ENCODE data around the gene VAV3. TPM values are rescaled to one million over a fixed set of nuclear protein-coding genes. Genes with fewer than 3 reads are reported as not detected.

Gene VAV3
- total and polyA plus RNA-seq, 9 of the 15 experiments (the other 6 are each of a cell fraction or from before 2014, with no cell fraction given) = not detected

DNA sequence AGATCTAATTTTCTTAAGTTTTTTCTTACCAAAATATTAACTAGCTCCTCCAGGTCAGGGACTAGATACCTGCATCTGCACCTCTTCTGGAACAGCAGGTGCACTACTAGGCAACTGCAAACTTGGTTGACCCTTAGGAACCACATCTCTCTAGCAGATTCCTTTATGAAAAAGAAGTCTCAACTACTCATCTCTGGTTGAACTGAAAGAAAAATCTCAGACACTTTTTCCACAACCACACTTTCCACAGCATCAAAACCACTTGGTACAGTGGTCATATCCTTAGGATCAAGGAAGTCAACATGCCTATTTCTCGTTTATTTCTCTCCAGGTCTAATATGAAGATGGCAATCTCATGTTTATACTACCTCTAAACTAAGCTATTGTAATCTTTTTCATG, 52.3 kb downstream of the VAV3 start (continued):
- TF ChIP-seq SP1 (CRISPR knock-in tag; IDR thresholded peaks at IDR 0.05) = no peak
- TF ChIP-seq, protein P1, sequence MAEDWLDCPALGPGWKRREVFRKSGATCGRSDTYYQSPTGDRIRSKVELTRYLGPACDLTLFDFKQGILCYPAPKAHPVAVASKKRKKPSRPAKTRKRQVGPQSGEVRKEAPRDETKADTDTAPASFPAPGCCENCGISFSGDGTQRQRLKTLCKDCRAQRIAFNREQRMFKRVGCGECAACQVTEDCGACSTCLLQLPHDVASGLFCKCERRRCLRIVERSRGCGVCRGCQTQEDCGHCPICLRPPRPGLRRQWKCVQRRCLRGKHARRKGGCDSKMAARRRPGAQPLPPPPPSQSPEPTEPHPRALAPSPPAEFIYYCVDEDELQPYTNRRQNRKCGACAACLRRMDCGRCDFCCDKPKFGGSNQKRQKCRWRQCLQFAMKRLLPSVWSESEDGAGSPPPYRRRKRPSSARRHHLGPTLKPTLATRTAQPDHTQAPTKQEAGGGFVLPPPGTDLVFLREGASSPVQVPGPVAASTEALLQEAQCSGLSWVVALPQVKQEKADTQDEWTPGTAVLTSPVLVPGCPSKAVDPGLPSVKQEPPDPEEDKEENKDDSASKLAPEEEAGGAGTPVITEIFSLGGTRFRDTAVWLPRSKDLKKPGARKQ (CRISPR knock-in tag; IDR thresholded peaks at IDR 0.05) = no peak

DNA sequence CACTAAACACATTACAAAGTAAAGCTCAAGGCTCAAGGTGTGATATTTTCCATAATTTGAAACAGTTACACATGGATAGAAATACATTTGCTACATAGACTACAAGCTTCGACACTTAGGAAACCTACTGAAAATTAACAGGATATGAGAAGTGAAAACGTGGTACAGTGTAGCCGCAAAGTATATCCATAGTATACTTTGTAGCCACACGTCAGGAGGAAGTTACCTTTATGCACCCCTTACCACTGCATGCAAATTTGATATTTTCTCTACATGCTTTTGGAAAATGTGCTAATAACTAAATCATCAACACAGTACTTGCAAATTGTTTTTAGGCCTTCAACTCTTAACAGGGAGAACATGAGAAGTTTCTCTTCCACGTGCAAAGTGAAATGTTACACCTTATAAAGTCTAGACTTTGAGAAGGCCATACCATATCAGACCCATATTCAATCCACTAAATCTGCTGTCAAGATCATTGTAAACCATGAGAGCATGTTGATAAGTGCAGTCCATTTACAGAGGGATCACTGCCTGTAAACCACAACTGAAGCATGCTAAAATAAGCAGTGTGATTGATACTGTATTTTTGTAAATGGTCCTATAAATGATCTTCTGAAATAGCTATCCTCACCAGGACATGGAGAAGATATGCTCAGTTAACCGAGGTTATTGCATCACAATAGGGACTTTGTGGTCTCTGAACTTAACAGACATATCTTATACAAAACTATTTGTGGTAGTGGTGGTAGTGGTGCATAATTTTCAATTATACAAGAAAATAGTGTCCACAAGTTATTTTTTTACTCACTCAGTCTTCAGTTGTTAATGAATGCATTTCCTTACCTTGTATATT, 64.7 kb downstream of the VAV3 start:
- H3K4me3 ChIP-seq = no peak overlapping the region
- ChIA-PET CTCF (ENCODE audit: low intra/inter-chr PET ratio) (no interaction called here), POLR2A (interaction anchor here (1.1 kb wide), 1 partner anchor 10 kb away, joined by 3 read pairs; no protein-coding TSS in a partner anchor)

More for the DNA sequence above, 64.7 kb downstream of the VAV3 start:
- intact Hi-C loops (cut with micrococcal nuclease) (no loop called here), in situ Hi-C loops (cut with MboI) (no loop called here)
- no peak overlapping the region for H2AFZ ChIP-seq (ENCODE audit: low read depth, low read length)
- H3K9me3 ChIP-seq (replicated peaks; ENCODE audit: control insufficient read depth, insufficient read depth, low read depth, low read length) = no peaks in the 10 kb centered on the region
- H3K27ac ChIP-seq (ENCODE audit: extremely low read depth, low read depth, low read length) = no peak overlapping the region
- H4K20me1 ChIP-seq (replicated peaks; ENCODE audit: control insufficient read depth, insufficient read depth, low read length) = no peaks in the 10 kb centered on the region
- no peaks in the 10 kb centered on the region for H3K9me1 ChIP-seq (ENCODE audit: control insufficient read depth, insufficient read depth, low read length)
- H3K9ac ChIP-seq (ENCODE audit: insufficient read depth in 1 of 2, low read depth in 2 of 2, low read length in 2 of 2) = no peak overlapping the region
- no peak for FAIRE-seq
- no TSS peak for BruUV-seq (replicated peaks)
- H3K27me3 ChIP-seq (ENCODE audit: control insufficient read depth in 2 of 2, insufficient read depth in 2 of 2, low read length in 2 of 2) = no peaks in the 10 kb centered on the region
- ATAC-seq = no peak
- TF ChIP-seq CEBPG (CRISPR knock-in tag; IDR thresholded peaks at IDR 0.05) (no peak), CEBPG (tag; conservative IDR thresholded peaks at IDR 0.05 in 1 of 2, IDR thresholded peaks at IDR 0.05 in 1 of 2) (peak in 1 of 2 experiments; percentile 63; a peak in 3 of 4 replicates), CHD1 (IDR thresholded peaks at IDR 0.05; ENCODE audit: low read length) (no peak), POLR3G (IDR thresholded peaks at IDR 0.05; ENCODE audit: extremely low read depth, insufficient read length, insufficient replicate concordance) (no peak)
- H3K79me2 ChIP-seq (ENCODE audit: control insufficient read depth, insufficient read depth, low read length) = no peaks in the 10 kb centered on the region
- under 1% methylated on average over 6 of the region's 6 CpGs for WGBS (ENCODE audit: insufficient coverage, low coverage, missing lambda C conversion rate)
- H3K4me1 ChIP-seq (replicated peaks in 1 of 2; ENCODE audit: control insufficient read depth in 2 of 2, insufficient read depth in 2 of 2, low read length in 2 of 2) = no peaks in the 10 kb centered on the region
- no peak for DNase-seq (ENCODE audit: extremely low read depth in 1 of 4, low spot score in 3 of 4)
- H3K4me2 ChIP-seq (ENCODE audit: insufficient read depth, low read length) = no peak overlapping the region
- no peaks in the 10 kb centered on the region for H3K36me3 ChIP-seq (ENCODE audit: control insufficient read depth, insufficient read depth, low read length)
